HG02642 (cell line): ENCODE measurements around the gene NR3C1.

ENCODE experiments used
- ATAC-seq: cut with Tn5 transposase; IDR thresholded peaks from one replicate; pipeline ENCODE4 v1.9.1; 2021; ENCODE audit warnings: mild to moderate bottlenecking; ENCODE audit not compliant: unreplicated experiment, poor library complexity

The NR3C1 gene

GRCh38 chr5:143403593-143404415 is at the start of gene NR3C1:
Gene NR3C1, minus strand, starts transcription at chr5:143403686. Its CDS starts 2,847 bp downstream, at chr5:143400839.
- peak; percentile 71 for ATAC-seq

- no peak for ATAC-seq
These were observed 46.3 kb upstream of the NR3C1 start for GRCh38 chr5:143449772-143450171.

- ATAC-seq = no peak
These were observed 45.0 kb upstream of the NR3C1 start for GRCh38 chr5:143448518-143448917.

- ATAC-seq = no peak
These were observed 44.5 kb upstream of the NR3C1 start for GRCh38 chr5:143447983-143448382.

GRCh38 chr5:143446535-143447226 is 43.2 kb upstream of the NR3C1 start:
- no peak for ATAC-seq

- no peak for ATAC-seq
These were observed 42.3 kb upstream of the NR3C1 start for GRCh38 chr5:143445776-143446175.

- ATAC-seq = no peak
These were observed 39.8 kb upstream of the NR3C1 start for GRCh38 chr5:143443330-143443729.

GRCh38 chr5:143442385-143442784 is 38.9 kb upstream of the NR3C1 start:
- ATAC-seq = no peak

- ATAC-seq = no peak
These were observed 37.1 kb upstream of the NR3C1 start for GRCh38 chr5:143440448-143441115.

- ATAC-seq = no peak
These were observed 34.3 kb upstream of the NR3C1 start for GRCh38 chr5:143437666-143438273.

GRCh38 chr5:143436871-143437270 is 33.4 kb upstream of the NR3C1 start:
- ATAC-seq = no peak

GRCh38 chr5:143435210-143435657 is 31.7 kb upstream of the NR3C1 start:
- ATAC-seq = peak; percentile 88

GRCh38 chr5:143434261-143435209 is 31.0 kb upstream of the NR3C1 start:
- peak; percentile 32 for ATAC-seq

GRCh38 chr5:143433670-143434069 is 30.2 kb upstream of the NR3C1 start:
- no peak for ATAC-seq

- no peak for ATAC-seq
These were observed 29.3 kb upstream of the NR3C1 start for GRCh38 chr5:143432658-143433239.

GRCh38 chr5:143431789-143432188 is 28.3 kb upstream of the NR3C1 start:
- ATAC-seq = no peak

GRCh38 chr5:143428738-143429420 is 25.4 kb upstream of the NR3C1 start:
- ATAC-seq = no peak

- ATAC-seq = no peak
These were observed 24.7 kb upstream of the NR3C1 start for GRCh38 chr5:143428155-143428554.
